HEK293 (cell line): ENCODE measurements around the gene DAPK2.

Experiments used
- CTCF ChIA-PET: fragments of 350-600 bp; formaldehyde crosslinking; extraction: SDS; loops from one replicate; lab custom pipeline; 2021; ENCODE audit warnings: antibody characterized with exemption; lab: Yijun Ruan, JAX
- POLR2A ChIA-PET: fragments of 300-600 bp; formaldehyde crosslinking; extraction: SDS; loops from one replicate; lab custom pipeline; 2020; ENCODE audit warnings: antibody characterized with exemption, inconsistent platforms; lab: Yijun Ruan, JAX
- H3K27ac ChIP-seq: fragments of 200-500 bp; sonication (Bioruptor generic); 2 replicates; pipeline ENCODE4 v1.5.1; 2014; ENCODE audit warnings: low read depth, low read length, control low read depth, inconsistent platforms; ENCODE audit errors: extremely low read depth
- H3K36me3 ChIP-seq, 2 experiments: fragments of 200-500 bp in 1 of 2; sonication (Bioruptor generic) in 1 of 2; 1 replicate in 1 of 2; 2 replicates in 1 of 2; pipeline ENCODE4 v1.5.1; 2014 to 2017; ENCODE audit warnings: inconsistent platforms in 2 of 2, low read length in 2 of 2; ENCODE audit not compliant: control insufficient read depth in 2 of 2, insufficient read depth in 1 of 2
- H3K4me1 ChIP-seq: fragments of 200-500 bp; sonication (Bioruptor generic); 2 replicates; pipeline ENCODE4 v1.5.1; 2014; ENCODE audit warnings: mild to moderate bottlenecking, low read length, inconsistent platforms; ENCODE audit not compliant: control insufficient read depth, insufficient read depth
- H3K4me3 ChIP-seq: 2 replicates; pipeline ENCODE4 v1.5.1; 2011; ENCODE audit warnings: low read depth, mild to moderate bottlenecking, control low read depth, low read length, moderate library complexity
- H3K9me3 ChIP-seq: fragments of 200-500 bp; sonication (Bioruptor generic); 2 replicates; pipeline ENCODE4 v1.5.1; 2014; ENCODE audit warnings: low read depth, low read length, inconsistent platforms; ENCODE audit not compliant: control insufficient read depth, insufficient read depth
- BCL11A ChIP-seq: fragments of 450-650 bp; formaldehyde crosslinking; IDR thresholded peaks from 2 replicates; pipeline ENCODE4 v1.5.1; 2016; ENCODE audit warnings: low read depth, missing biosample characterization, missing genetic modification characterization
- GLIS2 ChIP-seq: fragments of 450-650 bp; formaldehyde crosslinking; IDR thresholded peaks from 2 replicates; pipeline ENCODE4 v1.5.1; 2016; ENCODE audit warnings: missing biosample characterization, missing genetic modification characterization
- HOXD13 ChIP-seq: sonication (generic); formaldehyde crosslinking; IDR thresholded peaks from 2 replicates; pipeline ENCODE4 v1.8.0; 2022; ENCODE audit warnings: missing genetic modification reagents, borderline replicate concordance
- OVOL3 ChIP-seq: fragments of 450-650 bp; formaldehyde crosslinking; IDR thresholded peaks from 2 replicates; pipeline ENCODE4 v1.5.1; 2016; ENCODE audit warnings: missing biosample characterization, missing genetic modification characterization
- SP7 ChIP-seq: fragments of 450-650 bp; formaldehyde crosslinking; IDR thresholded peaks from 2 replicates; pipeline ENCODE4 v1.5.1; 2016; ENCODE audit warnings: missing biosample characterization, missing genetic modification characterization
- ZBTB26 ChIP-seq: fragments of 450-650 bp; formaldehyde crosslinking; optimal IDR thresholded peaks from 2 replicates; pipeline ENCODE3; 2016; ENCODE audit warnings: missing biosample characterization, mild to moderate bottlenecking, missing genetic modification characterization
- ZNF133 ChIP-seq: fragments of 450-650 bp; formaldehyde crosslinking; IDR thresholded peaks from 2 replicates; pipeline ENCODE4 v1.5.1; 2016; ENCODE audit warnings: missing biosample characterization, missing genetic modification characterization
- ZNF146 ChIP-seq: fragments of 450-650 bp; formaldehyde crosslinking; IDR thresholded peaks from 2 replicates; pipeline ENCODE4 v1.5.1; 2016; ENCODE audit warnings: missing biosample characterization, missing genetic modification characterization
- ZNF174 ChIP-seq: fragments of 450-650 bp; formaldehyde crosslinking; IDR thresholded peaks from 2 replicates; pipeline ENCODE4 v1.5.0; 2017; ENCODE audit warnings: missing biosample characterization, mild to moderate bottlenecking, missing genetic modification characterization
- ZNF19 ChIP-seq: fragments of 450-650 bp; formaldehyde crosslinking; IDR thresholded peaks from 2 replicates; pipeline ENCODE4; 2016; ENCODE audit warnings: missing biosample characterization, missing genetic modification characterization, low read depth
- ZNF214 ChIP-seq: fragments of 450-650 bp; formaldehyde crosslinking; IDR thresholded peaks from 2 replicates; pipeline ENCODE4 v1.5.1; 2017; ENCODE audit warnings: missing biosample characterization, mild to moderate bottlenecking, missing genetic modification characterization, borderline replicate concordance
- ZNF223 ChIP-seq: fragments of 450-650 bp; formaldehyde crosslinking; IDR thresholded peaks from 2 replicates; pipeline ENCODE4 v1.5.1; 2016; ENCODE audit warnings: missing biosample characterization, missing genetic modification characterization
- ZNF266 ChIP-seq: fragments of 450-650 bp; formaldehyde crosslinking; IDR thresholded peaks from 2 replicates; pipeline ENCODE4 v1.5.1; 2016; ENCODE audit warnings: missing biosample characterization, missing genetic modification characterization, low read depth
- ZNF350 ChIP-seq: fragments of 450-650 bp; formaldehyde crosslinking; IDR thresholded peaks from 2 replicates; pipeline ENCODE4 v1.5.0; 2017; ENCODE audit warnings: missing biosample characterization, mild to moderate bottlenecking, missing genetic modification characterization
- ZNF398 ChIP-seq: fragments of 450-650 bp; formaldehyde crosslinking; IDR thresholded peaks from 2 replicates; pipeline ENCODE4 v1.5.1; 2017; ENCODE audit warnings: missing biosample characterization, missing genetic modification characterization
- ZNF433 ChIP-seq: fragments of 450-650 bp; formaldehyde crosslinking; IDR thresholded peaks from 2 replicates; pipeline ENCODE4 v1.5.1; 2016; ENCODE audit warnings: missing biosample characterization, missing genetic modification characterization, low read depth
- ZNF560 ChIP-seq: fragments of 450-650 bp; formaldehyde crosslinking; IDR thresholded peaks from 2 replicates; pipeline ENCODE4 v1.5.1; 2017; ENCODE audit warnings: missing biosample characterization, missing genetic modification characterization, borderline replicate concordance
- ZNF561 ChIP-seq: fragments of 450-650 bp; IDR thresholded peaks from 2 replicates; pipeline ENCODE4 v1.5.1; 2018; ENCODE audit warnings: missing biosample characterization, missing genetic modification characterization, borderline replicate concordance
- ZNF571 ChIP-seq: fragments of 450-650 bp; formaldehyde crosslinking; IDR thresholded peaks from 2 replicates; pipeline ENCODE4 v1.5.0; 2017; ENCODE audit warnings: missing biosample characterization, missing genetic modification characterization
- ZNF600 ChIP-seq: fragments of 450-650 bp; formaldehyde crosslinking; IDR thresholded peaks from 2 replicates; pipeline ENCODE4 v1.5.1; 2016; ENCODE audit warnings: missing biosample characterization, missing genetic modification characterization
- ZNF658 ChIP-seq: fragments of 450-650 bp; formaldehyde crosslinking; IDR thresholded peaks from 2 replicates; pipeline ENCODE4; 2016; ENCODE audit warnings: missing biosample characterization, missing genetic modification characterization
- ZNF664 ChIP-seq: fragments of 450-650 bp; formaldehyde crosslinking; IDR thresholded peaks from 2 replicates; pipeline ENCODE4 v1.5.1; 2016; ENCODE audit warnings: missing biosample characterization, missing genetic modification characterization
- ZNF704 ChIP-seq: fragments of 450-650 bp; formaldehyde crosslinking; IDR thresholded peaks from 2 replicates; pipeline ENCODE4 v1.5.1; 2016; ENCODE audit warnings: missing biosample characterization, missing genetic modification characterization
- ZNF830 ChIP-seq: fragments of 450-650 bp; IDR thresholded peaks from 2 replicates; pipeline ENCODE4 v1.5.0; 2018; ENCODE audit warnings: missing biosample characterization, missing genetic modification characterization, low read depth, mild to moderate bottlenecking, moderate library complexity

Gene DAPK2

GRCh38 chr15:63891079-63891767 lies 155.1 kb downstream of the DAPK2 start (continued):
- no peak for TF ChIP-seq ZNF133 (tag by site-specific recombination)
- TF ChIP-seq ZNF560 (tag by site-specific recombination), result no peak
- TF ChIP-seq ZNF664 (tag by site-specific recombination), result no peak
- TF ChIP-seq ZBTB26 (tag by site-specific recombination), result no peak
- TF ChIP-seq ZNF704, result no peak
- TF ChIP-seq ZNF433 (tag by site-specific recombination), result no peak
- TF ChIP-seq ZNF174 (tag by site-specific recombination), result no peak
- no peak for TF ChIP-seq ZNF266 (tag by site-specific recombination)
- no peak for TF ChIP-seq ZNF214 (tag by site-specific recombination)
- TF ChIP-seq ZNF600 (tag by site-specific recombination), result 0 out of 2 replicates have a peak, but pooled peaks have one; percentile 20
- no peak for TF ChIP-seq GLIS2 (tag by site-specific recombination)
- TF ChIP-seq ZNF561 (tag by site-specific recombination), result no peak
- no peak for TF ChIP-seq BCL11A (tag by site-specific recombination)
- no peak for TF ChIP-seq ZNF658 (tag by site-specific recombination)
- TF ChIP-seq ZNF398 (tag by site-specific recombination), result no peak
- no peak for TF ChIP-seq ZNF571 (tag by site-specific recombination)
- TF ChIP-seq ZNF146 (tag by site-specific recombination), result no peak
- no peak for TF ChIP-seq OVOL3
- TF ChIP-seq SP7 (tag by site-specific recombination), result no peak
- TF ChIP-seq ZNF19 (tag by site-specific recombination), result no peak

- H3K9me3 ChIP-seq, result no peaks in the 10 kb centered on the region
- ChIA-PET POLR2A (no interaction called here), CTCF (interaction anchor here (0.6 to 1.2 kb wide), 16 partner anchors 9 to 318 kb away, joined by 3 to 8 read pairs (median 3); no protein-coding TSS in a partner anchor)
- H3K4me1 ChIP-seq, result no peaks in the 10 kb centered on the region
- no peak for TF ChIP-seq ZNF350 (tag by site-specific recombination)
- no peak for TF ChIP-seq HOXD13 (CRISPR knock-in tag)
- no peak for TF ChIP-seq ZNF830
- no peak for TF ChIP-seq ZNF223 (tag by site-specific recombination)
- no peak overlapping the region for H3K4me3 ChIP-seq
- H3K27ac ChIP-seq, result no peak overlapping the region
- H3K36me3 ChIP-seq, result no peaks in the 10 kb centered on the region
Measured at GRCh38 chr15:63890617-63891016, 155.7 kb downstream of the DAPK2 start.
